ENCODE data around the gene RLN2. TPM values are rescaled to one million over a fixed set of nuclear protein-coding genes. Genes with fewer than 3 reads are reported as not detected.

Gene RLN2
- total RNA-seq, 1 experiment from 2014 or later: not detected

GRCh38 chr9:5269249-5269715 lies 35.2 kb downstream of the RLN2 start:
- DNase-seq (ENCODE audit: low spot score): peak; percentile 91

GRCh38 chr9:5265939-5266338 lies 38.6 kb downstream of the RLN2 start:
- DNase-seq (ENCODE audit: low spot score): no peak

DNA sequence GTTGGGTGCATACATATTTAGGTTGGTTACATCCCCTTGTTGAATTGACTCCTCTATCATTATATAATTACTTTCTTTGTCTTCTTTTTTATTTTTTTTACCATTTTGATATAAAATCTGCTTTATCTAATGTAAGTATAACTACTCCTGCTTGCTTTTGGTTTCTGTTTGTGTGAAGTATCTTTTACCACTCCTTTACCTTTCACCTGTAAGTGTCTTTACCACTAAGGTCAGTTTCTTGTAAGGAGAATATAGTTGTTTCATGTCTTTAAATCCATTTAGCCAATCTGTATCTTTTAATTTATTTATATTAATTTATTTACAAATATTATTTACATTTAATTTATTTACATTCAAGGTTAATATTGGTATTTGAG lies 40.3 kb downstream of the RLN2 start:
- DNase-seq (ENCODE audit: low spot score): no peak

- DNase-seq (ENCODE audit: low spot score): peak; percentile 8
Observed at GRCh38 chr9:5263351-5264218, 40.9 kb downstream of the RLN2 start.

Other genes starting within 250 kb of the RLN2 start
- gene INSL6, start 119.1 kb downstream of the RLN2 start, total RNA-seq (2014; rRNA removed; shearing (Covaris generic)): not detected in 2 replicates
- not detected in 2 replicates for gene INSL4, start 73.3 kb downstream of the RLN2 start, total RNA-seq (2014; rRNA removed; shearing (Covaris generic))
- gene RLN1, start 35.2 kb upstream of the RLN2 start, total RNA-seq (2014; rRNA removed; shearing (Covaris generic)): not detected in 2 replicates
- 11.5 and 25.2 TPM in 2 replicates for gene PLGRKT, start 133.2 kb upstream of the RLN2 start, total RNA-seq (2014; rRNA removed; shearing (Covaris generic))
- gene CD274, start 145.8 kb upstream of the RLN2 start, total RNA-seq (2014; rRNA removed; shearing (Covaris generic)): 1.4 and 2.2 TPM in 2 replicates
- gene PDCD1LG2, start 205.8 kb upstream of the RLN2 start, total RNA-seq (2014; rRNA removed; shearing (Covaris generic)): 1.1 TPM in 2 replicates

Data from A172 (cell line).